Naive thymus-derived CD4-positive, alpha-beta T cell (primary cell): ENCODE data around the gene ERBB3. TPM values are rescaled to one million over a fixed set of nuclear protein-coding genes. Genes with fewer than 3 reads are reported as not detected.

Experiments
- ATAC-seq: fragments of 150-1000 bp; cut with Tn5 transposase; 2 replicates; pipeline ENCODE4 v1.10.0; 2021; ENCODE audit warnings: mild to moderate bottlenecking, moderate library complexity
- CTCF ChIA-PET: fragments of 350-600 bp; sonication (Branson Sonifier 250); formaldehyde crosslinking; loops from one replicate; lab custom pipeline; 2021; ENCODE audit warnings: antibody characterized with exemption; lab: Charles Lee
- POLR2A ChIA-PET: fragments of 350-600 bp; sonication (Branson Sonifier 250); formaldehyde crosslinking; loops from one replicate; lab custom pipeline; 2021; ENCODE audit warnings: antibody characterized with exemption, inconsistent platforms; lab: Charles Lee
- DNase-seq, 9 donors: peaks; one replicate each; pipeline versions ENCODE4 v3.0.0 to v3.0.0-alpha.2; 2020 to 2022; ENCODE audit warnings: mixed read lengths in 1 of 9
- H3K27ac ChIP-seq: one replicate; pipeline ENCODE4 v1.7.0; 2013; ENCODE audit warnings: mild to moderate bottlenecking, low read depth, low read length, moderate library complexity
- H3K27me3 ChIP-seq, 2 donors: one replicate each; pipeline ENCODE4 v1.7.0; 2013; ENCODE audit warnings: low read length in 2 of 2, mild to moderate bottlenecking in 2 of 2, moderate library complexity in 2 of 2; ENCODE audit not compliant: control insufficient read depth in 2 of 2, insufficient read depth in 2 of 2
- H3K36me3 ChIP-seq, 3 experiments: 1 replicate in 2 of 3; 2 replicates in 1 of 3; pipeline ENCODE4 v1.7.0; 2013; ENCODE audit warnings: low read length in 3 of 3, mild to moderate bottlenecking in 3 of 3, moderate library complexity in 1 of 3; ENCODE audit not compliant: insufficient read depth in 3 of 3, control insufficient read depth in 2 of 3
- H3K4me1 ChIP-seq, 2 donors: one replicate each; pipeline ENCODE4 v1.7.0; 2013; ENCODE audit warnings: low read length in 2 of 2, mild to moderate bottlenecking in 2 of 2, moderate library complexity in 1 of 2; ENCODE audit not compliant: control insufficient read depth in 2 of 2, insufficient read depth in 2 of 2
- H3K4me3 ChIP-seq: 2 replicates; pipeline ENCODE4 v1.7.0; 2013; ENCODE audit warnings: mild to moderate bottlenecking, low read length
- H3K9me3 ChIP-seq, 3 experiments: 1 replicate in 2 of 3; 2 replicates in 1 of 3; pipeline ENCODE4 v1.7.0; 2013; ENCODE audit warnings: low read length in 3 of 3; ENCODE audit not compliant: control insufficient read depth in 2 of 3
- H3K27ac Mint-ChIP-seq, 9 donors: one replicate each; pipeline ENCODE4 v1.8.0; 2020 to 2022; ENCODE audit warnings: mixed read lengths in 9 of 9, mild to moderate bottlenecking in 8 of 9, moderate library complexity in 5 of 9, inconsistent platforms in 2 of 9
- H3K27me3 Mint-ChIP-seq, 5 donors: one replicate each; pipeline ENCODE4 v1.8.0; 2021 to 2022; ENCODE audit warnings: mixed read lengths in 5 of 5, mild to moderate bottlenecking in 1 of 5
- H3K36me3 Mint-ChIP-seq, 5 donors: one replicate each; pipeline ENCODE4 v1.8.0; 2020 to 2022; ENCODE audit warnings: mixed read lengths in 5 of 5, mild to moderate bottlenecking in 3 of 5, inconsistent platforms in 1 of 5
- H3K4me1 Mint-ChIP-seq, 7 donors: one replicate each; pipeline ENCODE4 v1.8.0; 2020 to 2022; ENCODE audit warnings: mixed read lengths in 7 of 7, mild to moderate bottlenecking in 3 of 7, inconsistent platforms in 1 of 7
- H3K4me3 Mint-ChIP-seq, 10 donors: one replicate each; pipeline ENCODE4 v1.8.0; 2020 to 2022; ENCODE audit warnings: mild to moderate bottlenecking in 10 of 10, mixed read lengths in 10 of 10, moderate library complexity in 6 of 10, inconsistent platforms in 2 of 10
- H3K9me3 Mint-ChIP-seq, 11 donors: one replicate each; pipeline ENCODE4 v1.8.0; 2020 to 2022; ENCODE audit warnings: mixed read lengths in 11 of 11, mild to moderate bottlenecking in 4 of 11, inconsistent platforms in 1 of 11, moderate library complexity in 1 of 11
- intact Hi-C, 2 donors: fragments of 100-400 bp; cut with micrococcal nuclease; formaldehyde crosslinking; loops; one replicate each; pipeline ENCODE4 v1.15.1; 2023
- polyA plus RNA-seq, 2 donors: library from polyadenylated mRNA; unstranded; fragments of 300-500 nt; fragmentation: Illumina TruSeq; gene quantifications; one replicate each; pipeline ENCODE4 v1.2.3, GENCODE V29; 2021
- total RNA-seq, 6 experiments: library from RNA in 5 of 6; stranded (reverse) in 5 of 6; gene quantifications; 1 replicate in 5 of 6; 2 replicates in 1 of 6; pipeline ENCODE4 v1.2.3 and lab custom pipeline; 2021 to 2026

ERBB3 gene
- total RNA-seq = 1 to 10 TPM; 1.0 to 6.4 (median 1.9) TPM
- polyA plus RNA-seq = under 1 TPM; 0.22 to 0.51 TPM
- 0.40 reads per million for total RNA-seq (lab: John Stamatoyannopoulos, UW)

DNA sequence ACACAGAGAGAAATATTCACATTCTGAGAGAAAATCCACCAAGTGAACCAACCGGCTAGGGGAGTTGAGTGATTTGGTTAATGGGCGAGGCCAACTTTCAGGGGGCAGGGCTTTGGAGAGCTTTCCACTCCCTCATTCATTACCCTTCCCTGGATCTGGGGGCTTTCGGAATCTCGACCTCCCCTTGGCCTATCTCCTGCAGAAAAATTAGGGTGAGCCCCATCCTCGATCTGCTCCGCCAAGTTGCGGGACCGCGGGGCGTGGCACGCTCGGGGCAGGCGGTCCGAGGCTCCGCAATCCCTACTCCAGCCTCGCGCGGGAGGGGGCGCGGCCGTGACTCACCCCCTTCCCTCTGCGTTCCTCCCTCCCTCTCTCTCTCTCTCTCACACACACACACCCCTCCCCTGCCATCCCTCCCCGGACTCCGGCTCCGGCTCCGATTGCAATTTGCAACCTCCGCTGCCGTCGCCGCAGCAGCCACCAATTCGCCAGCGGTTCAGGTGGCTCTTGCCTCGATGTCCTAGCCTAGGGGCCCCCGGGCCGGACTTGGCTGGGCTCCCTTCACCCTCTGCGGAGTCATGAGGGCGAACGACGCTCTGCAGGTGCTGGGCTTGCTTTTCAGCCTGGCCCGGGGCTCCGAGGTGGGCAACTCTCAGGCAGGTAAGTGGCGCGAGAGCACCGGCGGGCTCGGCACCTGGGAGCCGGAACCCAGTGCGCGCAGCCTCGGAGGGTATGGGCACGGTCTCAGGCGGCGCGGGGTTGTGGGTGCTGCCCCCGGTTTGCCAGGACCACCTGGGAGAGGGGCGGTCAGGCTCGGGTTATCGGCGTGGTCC, at the start of gene ERBB3:
ERBB3 (plus strand) TSS at position 443 of the 833 bp plus-strand sequence; CDS start at position 579, 136 bp downstream.
- ChIA-PET CTCF (interaction anchor here (0.7 to 0.8 kb wide), 2 partner anchors 24 to 364 kb away, joined by 3 read pairs; partner anchors contain the start of genes BLOC1S1 and PA2G4), POLR2A (interaction anchor here (0.7 to 10.7 kb wide), 3 partner anchors 22 to 954 kb away, joined by 3 to 85 read pairs (median 3); partner anchors contain the start of gene PA2G4)
- Histone ChIP-seq H3K4me1 (peaks cover 5 to 10% of the 10 kb centered on the region in 2 donors), H3K9me3 (no peaks in the 10 kb centered on the region), H3K27ac (peak within 1 kb of the TSS; percentile 25), H3K36me3 (no peaks in the 10 kb centered on the region), H3K4me3 (peak within 1 kb of the TSS; percentile 68), H3K27me3 (no peaks in the 10 kb centered on the region)
- ATAC-seq (peak; percentile 85), DNase-seq (peak; percentile 28 to 74 (median 35))
- Mint-ChIP-seq H3K9me3 (no peaks in the 10 kb centered on the region), H3K27me3 (peaks cover 0 to 55% (median 8%) of the 10 kb centered on the region in 5 donors), H3K27ac (peak within 1 kb of the TSS in 5 of 9 donors; percentile 18 to 87 (median 25)), H3K36me3 (no peaks in the 10 kb centered on the region), H3K4me3 (peak within 1 kb of the TSS; percentile 80 to 91 (median 86)), H3K4me1 (peaks cover 0 to 17% (median 10%) of the 10 kb centered on the region in 7 donors)
- intact Hi-C loops = loop anchor here (1.0 to 2.0 kb wide), 4 partner anchors 24 to 38 kb away; partner anchors contain the start of genes PA2G4 (in 2 of the 2) and ZC3H10 (in 1 of the 2)

DNA sequence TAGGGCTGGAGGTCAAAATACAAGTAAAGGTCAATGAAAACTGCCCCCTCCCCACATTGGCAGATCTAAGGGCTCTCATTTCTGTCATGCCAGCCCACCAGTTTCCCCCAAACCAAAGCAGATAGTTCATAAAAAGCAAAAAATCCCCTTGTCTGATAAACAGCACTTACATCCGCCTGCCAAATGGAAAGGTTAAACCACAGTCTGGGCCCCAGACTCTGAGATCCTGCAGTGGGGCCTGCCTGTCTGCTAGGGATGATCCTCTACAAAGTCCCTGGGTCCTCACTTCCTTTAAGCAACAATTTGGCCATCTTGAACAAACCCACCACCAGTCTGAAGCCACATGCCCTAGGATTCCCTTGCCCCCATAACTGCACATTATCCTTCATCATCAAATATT, 48.0 kb upstream of the ERBB3 start:
- ChIA-PET CTCF (interaction anchor here (0.8 to 2.0 kb wide), 2 partner anchors 9 to 36 kb away, joined by 3 to 7 read pairs; no protein-coding TSS in a partner anchor), POLR2A (interaction anchor here (1.3 kb wide), 1 partner anchor 9 kb away, joined by 4 read pairs; no protein-coding TSS in a partner anchor)
- no peaks in the 10 kb centered on the region for H3K27me3 ChIP-seq
- H3K4me3 ChIP-seq = no peak overlapping the region
- intact Hi-C loops = no loop called here
- peak in 2 of 9 donors; percentile 22 to 27 for DNase-seq
- Mint-ChIP-seq H3K9me3 (no peaks in the 10 kb centered on the region), H3K4me1 (peaks cover 9 to 60% (median 20%) of the 10 kb centered on the region in 7 donors), H3K27ac (peak overlapping the region; percentile 52 to 86 (median 77)), H3K27me3 (no peaks in the 10 kb centered on the region), H3K4me3 (peak overlapping the region in 6 of 10 donors; percentile 3 to 53 (median 23)), H3K36me3 (peaks cover 7 to 48% (median 28%) of the 10 kb centered on the region in 5 donors)
- H3K36me3 ChIP-seq = peaks cover 0 to 38% (median 0%) of the 10 kb centered on the region in 3 experiments
- peak overlapping the region; percentile 49 for H3K27ac ChIP-seq
- ATAC-seq = peak; percentile 68
- H3K9me3 ChIP-seq = no peaks in the 10 kb centered on the region
- H3K4me1 ChIP-seq = peaks cover 0 to 7% of the 10 kb centered on the region in 2 donors

DNA sequence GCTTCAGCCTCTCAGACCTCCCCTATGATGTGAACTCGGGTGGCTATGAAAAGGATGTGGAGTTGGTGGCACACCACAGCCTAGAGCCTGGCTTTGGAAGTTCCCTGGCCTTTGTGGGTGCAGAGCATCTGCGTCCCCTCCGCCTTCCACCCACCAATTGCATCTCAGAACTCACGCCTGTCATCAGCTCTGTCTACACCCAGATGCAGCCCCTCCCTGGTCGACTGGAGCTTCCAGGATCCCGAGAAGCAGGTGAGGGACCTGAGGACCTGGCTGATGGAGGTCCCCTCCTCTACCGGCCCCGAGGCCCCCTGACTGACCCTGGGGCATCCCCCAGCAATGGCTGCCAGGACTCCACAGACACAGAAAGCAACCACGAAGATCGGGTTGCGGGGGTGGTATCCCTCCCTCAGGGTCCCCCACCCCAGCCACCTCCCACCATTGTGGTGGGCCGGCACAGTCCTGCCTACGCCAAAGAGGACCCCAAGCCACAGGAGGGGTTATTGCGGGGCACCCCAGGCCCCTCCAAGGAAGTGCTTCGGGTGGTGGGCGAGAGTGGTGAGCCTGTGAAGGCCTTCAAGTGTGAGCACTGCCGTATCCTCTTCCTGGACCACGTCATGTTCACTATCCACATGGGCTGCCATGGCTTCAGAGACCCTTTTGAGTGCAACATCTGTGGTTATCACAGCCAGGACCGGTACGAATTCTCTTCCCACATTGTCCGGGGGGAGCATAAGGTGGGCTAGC, 45.2 kb upstream of the ERBB3 start:
- H3K9me3 ChIP-seq = no peaks in the 10 kb centered on the region
- H3K4me1 Mint-ChIP-seq = peaks cover 1 to 53% (median 11%) of the 10 kb centered on the region in 7 donors
- H3K27ac Mint-ChIP-seq = peak overlapping the region in 3 of 9 donors; percentile 42 to 72 (median 50)
- H3K36me3 ChIP-seq = peaks cover 0 to 28% (median 0%) of the 10 kb centered on the region in 3 experiments
- no peak for DNase-seq
- no peak overlapping the region for H3K27ac ChIP-seq
- H3K4me1 ChIP-seq = peaks cover 0 to 7% of the 10 kb centered on the region in 2 donors
- H3K9me3 Mint-ChIP-seq = no peaks in the 10 kb centered on the region
- peaks cover 7 to 38% (median 18%) of the 10 kb centered on the region in 5 donors for H3K36me3 Mint-ChIP-seq
- CTCF ChIA-PET = interaction anchor here (0.7 to 1.4 kb wide), 2 partner anchors 39 to 83 kb away, joined by 3 to 4 read pairs; partner anchors contain the start of gene ZC3H10
- ATAC-seq = peak; percentile 58
- H3K27me3 ChIP-seq = no peaks in the 10 kb centered on the region
- no peaks in the 10 kb centered on the region for H3K27me3 Mint-ChIP-seq
- intact Hi-C loops = no loop called here
- POLR2A ChIA-PET = interaction anchor here (0.6 kb wide), 1 partner anchor 108 kb away, joined by 3 read pairs; no protein-coding TSS in a partner anchor
- no peak overlapping the region for H3K4me3 ChIP-seq
- no peak overlapping the region for H3K4me3 Mint-ChIP-seq

DNA sequence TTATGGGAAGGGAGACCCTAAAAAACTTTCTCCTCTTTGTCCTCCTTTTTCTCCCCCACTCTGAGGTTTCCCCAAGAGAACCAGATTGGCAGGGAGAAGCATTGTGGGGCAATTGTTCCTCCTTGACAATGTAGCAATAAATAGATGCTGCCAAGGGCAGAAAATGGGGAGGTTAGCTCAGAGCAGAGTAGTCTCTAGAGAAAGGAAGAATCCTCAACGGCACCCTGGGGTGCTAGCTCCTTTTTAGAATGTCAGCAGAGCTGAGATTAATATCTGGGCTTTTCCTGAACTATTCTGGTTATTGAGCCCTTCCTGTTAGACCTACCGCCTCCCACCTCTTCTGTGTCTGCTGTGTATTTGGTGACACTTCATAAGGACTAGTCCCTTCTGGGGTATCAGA, 42.8 kb upstream of the ERBB3 start:
- ChIA-PET CTCF (interaction anchor here (0.9 to 1.6 kb wide), 5 partner anchors 7 to 299 kb away, joined by 3 to 7 read pairs (median 4); no protein-coding TSS in a partner anchor), POLR2A (interaction anchor here (0.7 kb wide), 1 partner anchor 29 kb away, joined by 3 read pairs; no protein-coding TSS in a partner anchor)
- no peak overlapping the region for H3K4me3 ChIP-seq
- ATAC-seq (no peak), DNase-seq (no peak)
- H3K27me3 ChIP-seq = no peaks in the 10 kb centered on the region
- H3K4me1 ChIP-seq = peaks cover 7 to 13% of the 10 kb centered on the region in 2 donors
- H3K9me3 Mint-ChIP-seq = peaks cover 0 to 5% (median 0%) of the 10 kb centered on the region in 11 donors
- H3K36me3 Mint-ChIP-seq = peaks cover 10 to 28% (median 12%) of the 10 kb centered on the region in 5 donors
- H3K4me1 Mint-ChIP-seq = peaks cover 0 to 58% (median 16%) of the 10 kb centered on the region in 7 donors
- H3K27me3 Mint-ChIP-seq = no peaks in the 10 kb centered on the region
- no peak overlapping the region for H3K27ac ChIP-seq
- peak overlapping the region in 1 of 10 donors; percentile 19 for H3K4me3 Mint-ChIP-seq
- H3K9me3 ChIP-seq = no peaks in the 10 kb centered on the region
- intact Hi-C loops = no loop called here
- peak overlapping the region in 4 of 9 donors; percentile 31 to 64 (median 48) for H3K27ac Mint-ChIP-seq
- peaks cover 0 to 23% (median 0%) of the 10 kb centered on the region in 3 experiments for H3K36me3 ChIP-seq

DNA sequence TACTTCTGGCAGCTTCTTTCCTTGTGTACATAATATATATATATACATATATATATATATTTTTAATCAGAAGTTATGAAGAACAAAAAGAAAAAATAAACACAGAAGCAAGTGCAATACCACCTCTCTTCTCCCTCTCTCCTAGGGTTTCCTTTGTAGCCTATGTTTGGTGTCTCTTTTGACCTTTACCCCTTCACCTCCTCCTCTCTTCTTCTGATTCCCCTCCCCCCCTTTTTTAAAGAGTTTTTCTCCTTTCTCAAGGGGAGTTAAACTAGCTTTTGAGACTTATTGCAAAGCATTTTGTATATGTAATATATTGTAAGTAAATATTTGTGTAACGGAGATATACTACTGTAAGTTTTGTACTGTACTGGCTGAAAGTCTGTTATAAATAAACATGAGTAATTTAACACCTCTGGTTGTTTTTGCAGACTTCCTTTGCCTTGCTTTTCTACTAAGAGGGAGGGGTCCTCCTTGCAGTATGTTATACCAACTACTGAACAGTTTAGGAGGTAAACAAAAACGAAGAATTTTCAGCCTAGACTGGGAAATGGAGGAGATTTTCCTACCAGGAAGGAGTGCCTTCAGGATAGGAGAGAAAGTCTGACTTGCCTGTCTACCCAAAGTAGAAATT, 41.8 kb upstream of the ERBB3 start:
- H3K4me1 Mint-ChIP-seq = peaks cover 8 to 59% (median 21%) of the 10 kb centered on the region in 7 donors
- Histone ChIP-seq H3K27ac (no peak overlapping the region), H3K4me1 (peaks cover 12 to 14% of the 10 kb centered on the region in 2 donors), H3K27me3 (no peaks in the 10 kb centered on the region), H3K36me3 (peaks cover 0 to 19% (median 0%) of the 10 kb centered on the region in 3 experiments), H3K4me3 (no peak overlapping the region), H3K9me3 (no peaks in the 10 kb centered on the region)
- peaks cover 9 to 29% (median 17%) of the 10 kb centered on the region in 5 donors for H3K36me3 Mint-ChIP-seq
- intact Hi-C loops = no loop called here
- POLR2A ChIA-PET = interaction anchor here (1.4 kb wide), 1 partner anchor 13 kb away, joined by 3 read pairs; no protein-coding TSS in a partner anchor
- H3K9me3 Mint-ChIP-seq = peaks cover 0 to 5% (median 0%) of the 10 kb centered on the region in 11 donors
- no peaks in the 10 kb centered on the region for H3K27me3 Mint-ChIP-seq
- no peak overlapping the region for H3K4me3 Mint-ChIP-seq
- CTCF ChIA-PET = interaction anchor here (0.7 to 1.6 kb wide), 5 partner anchors 8 to 319 kb away, joined by 3 to 7 read pairs (median 4); no protein-coding TSS in a partner anchor
- no peak for ATAC-seq
- DNase-seq = no peak
- peak overlapping the region in 4 of 9 donors; percentile 17 to 64 (median 41) for H3K27ac Mint-ChIP-seq
